ENCODE results near the gene ZBTB7C.

Gene ZBTB7C

DNA sequence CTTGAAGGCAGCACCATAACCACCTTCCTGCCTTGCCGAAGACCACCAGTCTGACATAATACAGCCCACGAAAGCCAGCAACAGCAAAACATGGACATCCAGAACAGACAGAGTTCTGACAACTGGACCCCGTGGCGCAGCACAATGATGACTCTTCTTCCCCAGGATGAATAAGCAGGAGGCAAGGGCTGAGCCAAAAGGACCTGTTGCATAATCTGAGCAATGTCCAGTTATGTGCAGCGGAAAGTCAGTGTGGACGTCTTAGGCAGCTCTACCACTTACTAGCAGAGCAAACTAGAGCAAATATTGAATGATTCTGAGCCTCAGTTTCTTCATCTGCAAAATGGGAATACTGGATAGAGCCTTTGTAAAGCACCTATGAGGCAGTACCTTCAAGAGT is 225.1 kb downstream of the ZBTB7C start:
- Histone ChIP-seq H3K36me3 (ENCODE audit: insufficient read depth, insufficient read length, low read length) (no peaks in the 10 kb centered on the region), H3K9ac (ENCODE audit: insufficient read length, low read depth) (no peak overlapping the region)
- TF ChIP-seq YY1 (IDR thresholded peaks at IDR 0.05; ENCODE audit: insufficient read depth, insufficient read length) (no peak), SUZ12 (IDR thresholded peaks at IDR 0.05; ENCODE audit: extremely low read depth, insufficient read depth, insufficient read length) (no peak), ZNF274 (IDR thresholded peaks at IDR 0.05; ENCODE audit: low read depth, low read length) (no peak)

DNA sequence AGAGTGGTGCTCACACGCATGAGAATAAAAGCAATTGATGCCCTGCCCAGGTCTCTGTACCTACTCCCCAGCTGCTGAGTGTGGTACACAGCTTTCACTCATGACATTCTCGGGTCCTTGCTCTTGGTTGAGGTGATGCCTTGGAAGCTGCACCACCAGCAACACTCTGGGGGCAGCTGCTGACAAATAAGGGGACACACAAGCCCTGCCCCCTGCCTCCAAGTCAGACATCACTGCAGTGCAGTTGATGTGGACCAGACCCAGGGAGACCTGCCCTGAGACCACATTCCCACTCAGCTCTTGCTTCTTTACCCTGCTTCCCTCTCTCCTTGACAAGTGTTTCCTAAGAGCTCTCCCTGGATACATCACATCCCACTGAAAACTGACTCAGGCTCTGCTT is 225.6 kb downstream of the ZBTB7C start:
- H3K9me3 ChIP-seq (ENCODE audit: insufficient read depth, low read length): no peaks in the 10 kb centered on the region
- H3K4me1 ChIP-seq (ENCODE audit: insufficient read depth, insufficient read length): peaks cover 8% of the 10 kb centered on the region
- no peak overlapping the region for H3K4me3 ChIP-seq (ENCODE audit: insufficient read length, low read depth)
- no peak overlapping the region for H3K9ac ChIP-seq (ENCODE audit: insufficient read length, low read depth)
- TF ChIP-seq YY1 (IDR thresholded peaks at IDR 0.05; ENCODE audit: insufficient read depth, insufficient read length) (no peak), SUZ12 (IDR thresholded peaks at IDR 0.05; ENCODE audit: extremely low read depth, insufficient read depth, insufficient read length) (no peak), ZNF274 (IDR thresholded peaks at IDR 0.05; ENCODE audit: low read depth, low read length) (no peak)
- H3K36me3 ChIP-seq (ENCODE audit: insufficient read depth, insufficient read length, low read length): no peaks in the 10 kb centered on the region
- no peak for DNase-seq (ENCODE audit: low read depth, low spot score)
- H3K27me3 ChIP-seq (ENCODE audit: insufficient read depth, insufficient read length): no peaks in the 10 kb centered on the region

More for the DNA sequence above, 225.1 kb downstream of the ZBTB7C start:
- Histone ChIP-seq H3K4me3 (ENCODE audit: insufficient read length, low read depth) (no peak overlapping the region), H3K9me3 (ENCODE audit: insufficient read depth, low read length) (no peaks in the 10 kb centered on the region), H3K4me1 (ENCODE audit: insufficient read depth, insufficient read length) (peaks cover 4% of the 10 kb centered on the region), H3K27me3 (ENCODE audit: insufficient read depth, insufficient read length) (no peaks in the 10 kb centered on the region)
- DNase-seq (ENCODE audit: low read depth, low spot score): no peak

DNA sequence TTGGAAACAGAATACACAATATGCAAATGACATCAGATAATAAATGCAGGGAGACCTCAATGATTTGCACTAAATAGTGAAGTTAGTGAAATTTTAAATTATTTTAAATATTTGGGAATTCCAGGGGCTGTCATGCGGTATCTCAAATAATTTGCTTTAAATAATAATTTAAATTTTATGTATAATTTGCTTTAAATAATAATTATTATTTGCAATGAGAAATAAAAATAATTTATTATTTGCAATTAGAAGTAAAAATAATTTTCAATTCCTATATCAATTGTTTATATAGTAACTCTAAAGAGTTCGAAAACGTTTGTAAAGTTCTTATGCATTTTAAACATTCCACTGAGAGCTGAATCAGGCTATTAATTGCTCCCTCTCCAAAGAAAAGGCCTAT is 226.4 kb downstream of the ZBTB7C start:
- no peaks in the 10 kb centered on the region for H3K9me3 ChIP-seq (ENCODE audit: insufficient read depth, low read length)
- H3K4me3 ChIP-seq (ENCODE audit: insufficient read length, low read depth): no peak overlapping the region
- H3K36me3 ChIP-seq (ENCODE audit: insufficient read depth, insufficient read length, low read length): no peaks in the 10 kb centered on the region
- peaks cover 8% of the 10 kb centered on the region for H3K4me1 ChIP-seq (ENCODE audit: insufficient read depth, insufficient read length)
- no peaks in the 10 kb centered on the region for H3K27me3 ChIP-seq (ENCODE audit: insufficient read depth, insufficient read length)
- no peak overlapping the region for H3K9ac ChIP-seq (ENCODE audit: insufficient read length, low read depth)
- TF ChIP-seq YY1 (IDR thresholded peaks at IDR 0.05; ENCODE audit: insufficient read depth, insufficient read length) (no peak), SUZ12 (IDR thresholded peaks at IDR 0.05; ENCODE audit: extremely low read depth, insufficient read depth, insufficient read length) (no peak), ZNF274 (IDR thresholded peaks at IDR 0.05; ENCODE audit: low read depth, low read length) (no peak)
- no peak for DNase-seq (ENCODE audit: low read depth, low spot score)

DNA sequence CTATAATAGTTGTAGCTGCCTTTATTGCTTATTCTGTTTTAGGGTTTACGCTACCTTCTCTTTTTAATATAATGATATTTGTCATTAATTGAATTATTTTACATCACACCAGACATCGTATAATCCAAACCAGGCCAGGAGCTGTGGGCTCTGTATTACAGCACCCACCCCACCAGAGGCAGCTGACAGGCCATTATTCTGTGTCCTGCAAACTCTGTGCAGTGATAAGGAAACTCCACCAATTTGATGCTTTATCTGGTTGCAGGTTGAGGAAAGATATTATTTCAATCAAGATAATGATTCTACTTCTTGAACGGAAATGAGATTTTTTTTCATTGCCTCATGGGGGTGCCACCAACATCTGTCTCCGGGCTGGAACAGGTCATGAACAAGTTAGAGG is 227.3 kb downstream of the ZBTB7C start:
- Histone ChIP-seq H3K4me1 (ENCODE audit: insufficient read depth, insufficient read length) (peaks cover 8% of the 10 kb centered on the region), H3K27me3 (ENCODE audit: insufficient read depth, insufficient read length) (no peaks in the 10 kb centered on the region), H3K9ac (ENCODE audit: insufficient read length, low read depth) (no peak overlapping the region), H3K36me3 (ENCODE audit: insufficient read depth, insufficient read length, low read length) (no peaks in the 10 kb centered on the region), H3K4me3 (ENCODE audit: insufficient read length, low read depth) (no peak overlapping the region), H3K9me3 (ENCODE audit: insufficient read depth, low read length) (no peaks in the 10 kb centered on the region)
- no peak for DNase-seq (ENCODE audit: low read depth, low spot score)
- TF ChIP-seq SUZ12 (IDR thresholded peaks at IDR 0.05; ENCODE audit: extremely low read depth, insufficient read depth, insufficient read length): no peak
- TF ChIP-seq ZNF274 (IDR thresholded peaks at IDR 0.05; ENCODE audit: low read depth, low read length): no peak
- no peak for TF ChIP-seq YY1 (IDR thresholded peaks at IDR 0.05; ENCODE audit: insufficient read depth, insufficient read length)

DNA sequence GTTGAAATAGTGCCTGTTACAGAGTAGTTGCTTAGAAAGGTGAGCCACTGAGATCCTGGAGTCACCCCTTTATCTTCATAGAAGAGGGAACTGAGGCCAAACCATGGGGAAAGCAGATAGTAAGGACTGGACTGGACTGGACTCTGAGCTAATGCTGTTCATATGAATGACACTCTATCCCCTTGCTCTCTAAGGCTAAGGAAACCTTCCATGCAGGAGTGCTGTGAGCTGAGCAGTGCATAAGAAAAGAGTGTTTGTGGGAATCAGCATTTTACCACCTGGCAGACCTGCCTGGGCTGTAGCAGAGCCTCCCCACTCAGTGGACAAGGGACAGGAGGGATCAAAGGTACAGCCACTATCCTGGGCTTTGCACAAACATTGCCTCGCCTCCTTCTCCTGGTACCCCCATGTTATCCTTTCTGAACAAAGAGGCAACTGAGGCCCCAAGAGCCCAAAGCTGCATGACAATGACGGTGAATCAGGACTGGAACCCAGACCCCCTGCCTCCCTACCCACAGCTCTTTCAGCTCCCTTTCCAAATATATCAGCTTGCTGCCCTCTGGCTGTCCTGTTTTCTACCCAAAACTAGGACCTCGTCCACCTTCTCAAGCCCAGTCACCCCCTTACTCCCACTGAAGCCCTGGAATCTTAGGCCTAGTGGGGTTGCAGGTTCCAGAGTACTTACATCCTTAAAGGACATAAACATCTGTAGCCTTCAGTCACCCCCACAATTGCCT is 227.9 kb downstream of the ZBTB7C start:
- Histone ChIP-seq H3K9ac (ENCODE audit: insufficient read length, low read depth) (no peak overlapping the region), H3K4me1 (ENCODE audit: insufficient read depth, insufficient read length) (peaks cover 8% of the 10 kb centered on the region), H3K4me3 (ENCODE audit: insufficient read length, low read depth) (no peak overlapping the region), H3K27me3 (ENCODE audit: insufficient read depth, insufficient read length) (no peaks in the 10 kb centered on the region), H3K9me3 (ENCODE audit: insufficient read depth, low read length) (no peaks in the 10 kb centered on the region), H3K36me3 (ENCODE audit: insufficient read depth, insufficient read length, low read length) (no peaks in the 10 kb centered on the region)
- TF ChIP-seq ZNF274 (IDR thresholded peaks at IDR 0.05; ENCODE audit: low read depth, low read length): no peak
- TF ChIP-seq SUZ12 (IDR thresholded peaks at IDR 0.05; ENCODE audit: extremely low read depth, insufficient read depth, insufficient read length): no peak
- TF ChIP-seq YY1 (IDR thresholded peaks at IDR 0.05; ENCODE audit: insufficient read depth, insufficient read length): no peak
- no peak for DNase-seq (ENCODE audit: low read depth, low spot score)

DNA sequence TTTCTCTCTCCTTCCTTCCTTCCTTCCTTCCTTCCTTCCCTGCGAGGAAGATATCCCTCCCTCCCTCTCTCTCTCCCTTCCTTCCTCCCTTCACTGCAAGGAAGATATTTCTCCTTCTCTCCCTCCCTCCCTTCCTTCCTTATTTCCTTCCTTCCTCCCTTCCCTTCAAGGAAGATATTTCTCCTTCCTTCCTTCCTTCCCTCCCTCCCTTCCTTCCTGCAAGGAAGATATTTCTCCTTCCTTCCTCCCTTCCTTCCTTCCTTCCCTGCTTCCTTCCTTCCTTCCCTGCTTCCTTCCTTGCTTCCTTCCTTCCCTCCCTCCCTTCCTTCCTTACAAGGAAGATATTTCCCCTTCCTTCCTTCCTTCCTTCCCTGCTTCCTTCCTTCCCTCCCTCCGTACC is 229.5 kb downstream of the ZBTB7C start:
- Histone ChIP-seq H3K9me3 (ENCODE audit: insufficient read depth, low read length) (no peaks in the 10 kb centered on the region), H3K4me1 (ENCODE audit: insufficient read depth, insufficient read length) (peaks cover 8% of the 10 kb centered on the region), H3K4me3 (ENCODE audit: insufficient read length, low read depth) (no peak overlapping the region), H3K36me3 (ENCODE audit: insufficient read depth, insufficient read length, low read length) (no peaks in the 10 kb centered on the region), H3K27me3 (ENCODE audit: insufficient read depth, insufficient read length) (no peaks in the 10 kb centered on the region), H3K9ac (ENCODE audit: insufficient read length, low read depth) (no peak overlapping the region)
- no peak for DNase-seq (ENCODE audit: low read depth, low spot score)
- no peak for TF ChIP-seq YY1 (IDR thresholded peaks at IDR 0.05; ENCODE audit: insufficient read depth, insufficient read length)

DNA sequence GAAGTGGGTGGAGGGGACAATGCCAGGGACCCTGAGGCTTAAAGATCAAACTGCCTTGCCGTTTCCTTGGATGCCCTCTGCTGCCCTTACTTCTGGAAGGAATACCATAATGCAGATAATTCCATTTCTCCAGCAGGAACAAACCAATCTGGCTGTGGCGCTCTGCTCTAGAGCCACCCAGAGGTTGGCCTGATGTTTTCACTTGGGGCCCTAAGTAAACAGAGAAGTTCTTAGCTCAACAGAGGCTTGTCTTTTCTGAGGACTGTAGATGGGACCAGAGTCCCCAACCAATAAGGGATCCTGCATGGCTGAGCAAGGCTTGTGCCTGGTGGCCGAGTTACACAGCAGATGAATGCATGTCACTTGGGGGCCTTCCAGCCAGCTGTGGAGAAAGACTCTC is 230.2 kb downstream of the ZBTB7C start:
- Histone ChIP-seq H3K36me3 (ENCODE audit: insufficient read depth, insufficient read length, low read length) (no peaks in the 10 kb centered on the region), H3K4me3 (ENCODE audit: insufficient read length, low read depth) (no peak overlapping the region), H3K4me1 (ENCODE audit: insufficient read depth, insufficient read length) (peaks cover 8% of the 10 kb centered on the region), H3K9me3 (ENCODE audit: insufficient read depth, low read length) (no peaks in the 10 kb centered on the region), H3K9ac (ENCODE audit: insufficient read length, low read depth) (no peak overlapping the region), H3K27me3 (ENCODE audit: insufficient read depth, insufficient read length) (no peaks in the 10 kb centered on the region)
- no peak for DNase-seq (ENCODE audit: low read depth, low spot score)
- TF ChIP-seq ZNF274 (IDR thresholded peaks at IDR 0.05; ENCODE audit: low read depth, low read length) (no peak), YY1 (IDR thresholded peaks at IDR 0.05; ENCODE audit: insufficient read depth, insufficient read length) (no peak), SUZ12 (IDR thresholded peaks at IDR 0.05; ENCODE audit: extremely low read depth, insufficient read depth, insufficient read length) (no peak)

Data from NT2/D1 (cell line).